Measurements from ENCODE around the gene PTPRD.

GRCh38 chr9:8685825-8686224, 1927.0 kb downstream of the PTPRD start:
- TF ChIP-seq CTCF (IDR thresholded peaks at IDR 0.05): no peak
- no peak for TF ChIP-seq EZH2 (IDR thresholded peaks at IDR 0.05)

Data from neural progenitor cell (in vitro differentiated cells).